ENCODE data around the gene ARFGAP3.

DNA sequence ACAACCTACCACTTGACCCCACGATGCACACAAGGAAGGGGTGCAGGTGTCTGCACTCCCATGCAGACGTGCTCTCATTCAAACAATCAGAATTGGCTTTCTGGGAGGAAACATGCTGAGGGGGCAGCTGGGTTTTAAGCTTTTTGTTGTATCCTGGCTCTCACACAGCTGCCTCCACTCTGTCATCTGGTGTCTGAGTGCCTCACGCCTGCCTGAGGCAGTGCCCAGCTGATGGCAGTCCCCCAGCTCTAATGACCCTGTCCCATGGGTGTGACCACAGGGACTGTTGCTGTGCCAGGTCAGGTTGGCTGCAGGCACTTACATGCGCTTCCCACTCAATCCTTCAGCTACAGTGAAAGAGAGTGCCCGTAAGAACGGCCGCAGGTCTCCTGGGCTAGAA, 53.7 kb downstream of the ARFGAP3 start:
- TF ChIP-seq, protein P1, sequence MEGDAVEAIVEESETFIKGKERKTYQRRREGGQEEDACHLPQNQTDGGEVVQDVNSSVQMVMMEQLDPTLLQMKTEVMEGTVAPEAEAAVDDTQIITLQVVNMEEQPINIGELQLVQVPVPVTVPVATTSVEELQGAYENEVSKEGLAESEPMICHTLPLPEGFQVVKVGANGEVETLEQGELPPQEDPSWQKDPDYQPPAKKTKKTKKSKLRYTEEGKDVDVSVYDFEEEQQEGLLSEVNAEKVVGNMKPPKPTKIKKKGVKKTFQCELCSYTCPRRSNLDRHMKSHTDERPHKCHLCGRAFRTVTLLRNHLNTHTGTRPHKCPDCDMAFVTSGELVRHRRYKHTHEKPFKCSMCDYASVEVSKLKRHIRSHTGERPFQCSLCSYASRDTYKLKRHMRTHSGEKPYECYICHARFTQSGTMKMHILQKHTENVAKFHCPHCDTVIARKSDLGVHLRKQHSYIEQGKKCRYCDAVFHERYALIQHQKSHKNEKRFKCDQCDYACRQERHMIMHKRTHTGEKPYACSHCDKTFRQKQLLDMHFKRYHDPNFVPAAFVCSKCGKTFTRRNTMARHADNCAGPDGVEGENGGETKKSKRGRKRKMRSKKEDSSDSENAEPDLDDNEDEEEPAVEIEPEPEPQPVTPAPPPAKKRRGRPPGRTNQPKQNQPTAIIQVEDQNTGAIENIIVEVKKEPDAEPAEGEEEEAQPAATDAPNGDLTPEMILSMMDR (conservative IDR thresholded peaks at IDR 0.05): no peak
- TF ChIP-seq ZFX (IDR thresholded peaks at IDR 0.05): no peak
